Activated T-helper 1 cell treated with anti-CD3 and anti-CD28 coated beads, Interleukin-12 subunit alpha, Interleukin-12 subunit beta, Interleukin-2, Interleukin-4 antibody, amounts not matched to agents 30 ng/mL and 10 ng/mL and 1 ng/mL, durations not matched to agents 14 hours and 24 hours and 36 hours (primary cell): ENCODE results near the gene ERO1B. TPM values are rescaled to one million over a fixed set of nuclear protein-coding genes. Genes with fewer than 3 reads are reported as not detected.

Source experiments
- DNase-seq: peaks from one replicate; pipeline ENCODE4 v3.0.0; 2021; ENCODE audit warnings: low spot score
- H3K27ac Mint-ChIP-seq: one replicate; pipeline ENCODE4 v1.8.0; 2021; ENCODE audit warnings: mild to moderate bottlenecking, mixed read lengths
- H3K27me3 Mint-ChIP-seq: one replicate; pipeline ENCODE4 v1.8.0; 2022; ENCODE audit warnings: mild to moderate bottlenecking, moderate library complexity, mixed read lengths; ENCODE audit not compliant: insufficient read depth
- H3K36me3 Mint-ChIP-seq: one replicate; pipeline ENCODE4 v1.8.0; 2021; ENCODE audit warnings: low read depth, mixed read lengths
- H3K4me1 Mint-ChIP-seq: one replicate; pipeline ENCODE4 v1.8.0; 2021; ENCODE audit warnings: low read depth, mixed read lengths
- H3K4me3 Mint-ChIP-seq: one replicate; pipeline ENCODE4 v1.8.0; 2021; ENCODE audit warnings: mild to moderate bottlenecking, moderate library complexity, mixed read lengths
- H3K9me3 Mint-ChIP-seq: one replicate; pipeline ENCODE4 v1.8.0; 2021; ENCODE audit warnings: mixed read lengths
- intact Hi-C: fragments of 100-400 bp; cut with micrococcal nuclease; formaldehyde crosslinking; loops from one replicate; pipeline ENCODE4 v1.15.1; 2024
- total RNA-seq: library from RNA; stranded (reverse); gene quantifications from 2 replicates; pipeline ENCODE4 v1.2.3, GENCODE V29; 2022

Gene ERO1B
- total RNA-seq, 1 donor from 2014 or later = 2.1 TPM

GRCh38 chr1:236261033-236261432, 20.7 kb downstream of the ERO1B start:
- DNase-seq = no peak
- intact Hi-C loops = no loop called here
- Mint-ChIP-seq H3K4me1 (peaks cover 6% of the 10 kb centered on the region), H3K9me3 (peaks cover 40% of the 10 kb centered on the region), H3K4me3 (no peak overlapping the region), H3K27ac (no peak overlapping the region), H3K27me3 (no peaks in the 10 kb centered on the region), H3K36me3 (peaks cover 20% of the 10 kb centered on the region)

- no peak overlapping the region for H3K4me3 Mint-ChIP-seq
- no peak for DNase-seq
- H3K27ac Mint-ChIP-seq = no peak overlapping the region
- H3K9me3 Mint-ChIP-seq = peaks cover 40% of the 10 kb centered on the region
- H3K36me3 Mint-ChIP-seq = peaks cover 18% of the 10 kb centered on the region
- intact Hi-C loops = no loop called here
- H3K27me3 Mint-ChIP-seq = no peaks in the 10 kb centered on the region
- peaks cover 6% of the 10 kb centered on the region for H3K4me1 Mint-ChIP-seq
Measured at GRCh38 chr1:236259043-236259442, 22.7 kb downstream of the ERO1B start.

GRCh38 chr1:236258114-236258622, 23.6 kb downstream of the ERO1B start:
- Mint-ChIP-seq H3K4me1 (peaks cover 6% of the 10 kb centered on the region), H3K9me3 (peaks cover 40% of the 10 kb centered on the region), H3K4me3 (no peak overlapping the region)

GRCh38 chr1:236257216-236257615, 24.5 kb downstream of the ERO1B start:
- Mint-ChIP-seq H3K27me3 (no peaks in the 10 kb centered on the region), H3K9me3 (peaks cover 40% of the 10 kb centered on the region), H3K27ac (no peak overlapping the region), H3K4me3 (no peak overlapping the region), H3K36me3 (peaks cover 16% of the 10 kb centered on the region), H3K4me1 (peaks cover 6% of the 10 kb centered on the region)
- no peak for DNase-seq
- intact Hi-C loops = no loop called here

More at GRCh38 chr1:236258114-236258622, 23.6 kb downstream of the ERO1B start:
- Mint-ChIP-seq H3K36me3 (peaks cover 18% of the 10 kb centered on the region), H3K27me3 (no peaks in the 10 kb centered on the region), H3K27ac (no peak overlapping the region)
- no peak for DNase-seq
- intact Hi-C loops = no loop called here

- H3K4me3 Mint-ChIP-seq = no peak overlapping the region
- no peaks in the 10 kb centered on the region for H3K27me3 Mint-ChIP-seq
- H3K27ac Mint-ChIP-seq = no peak overlapping the region
- DNase-seq = no peak
- intact Hi-C loops = no loop called here
- H3K9me3 Mint-ChIP-seq = peaks cover 15% of the 10 kb centered on the region
- peaks cover 11% of the 10 kb centered on the region for H3K36me3 Mint-ChIP-seq
- no peaks in the 10 kb centered on the region for H3K4me1 Mint-ChIP-seq
Measured at GRCh38 chr1:236253918-236254637, 27.7 kb downstream of the ERO1B start.

GRCh38 chr1:236253119-236253518, 28.6 kb downstream of the ERO1B start:
- H3K4me3 Mint-ChIP-seq = no peak overlapping the region
- H3K27me3 Mint-ChIP-seq = no peaks in the 10 kb centered on the region
- H3K9me3 Mint-ChIP-seq = peaks cover 10% of the 10 kb centered on the region
- DNase-seq = no peak
- intact Hi-C loops = no loop called here
- H3K27ac Mint-ChIP-seq = no peak overlapping the region
- H3K4me1 Mint-ChIP-seq = no peaks in the 10 kb centered on the region
- H3K36me3 Mint-ChIP-seq = peaks cover 9% of the 10 kb centered on the region

- H3K36me3 Mint-ChIP-seq = peaks cover 3% of the 10 kb centered on the region
- H3K9me3 Mint-ChIP-seq = no peaks in the 10 kb centered on the region
- H3K4me3 Mint-ChIP-seq = no peak overlapping the region
- H3K27me3 Mint-ChIP-seq = no peaks in the 10 kb centered on the region
- no peak overlapping the region for H3K27ac Mint-ChIP-seq
- intact Hi-C loops = no loop called here
- DNase-seq = no peak
- H3K4me1 Mint-ChIP-seq = no peaks in the 10 kb centered on the region
Measured at GRCh38 chr1:236251587-236251986, 30.2 kb downstream of the ERO1B start.

- intact Hi-C loops = no loop called here
- no peak overlapping the region for H3K4me3 Mint-ChIP-seq
Measured at GRCh38 chr1:236247286-236247685, 34.5 kb downstream of the ERO1B start.

GRCh38 chr1:236242568-236242967, 39.2 kb downstream of the ERO1B start:
- no peak for DNase-seq
- intact Hi-C loops = no loop called here
- H3K27me3 Mint-ChIP-seq = no peaks in the 10 kb centered on the region
- no peak overlapping the region for H3K27ac Mint-ChIP-seq
- no peaks in the 10 kb centered on the region for H3K9me3 Mint-ChIP-seq
- H3K4me3 Mint-ChIP-seq = no peak overlapping the region
- peaks cover 4% of the 10 kb centered on the region for H3K36me3 Mint-ChIP-seq
- H3K4me1 Mint-ChIP-seq = no peaks in the 10 kb centered on the region

More at GRCh38 chr1:236247286-236247685, 34.5 kb downstream of the ERO1B start:
- Mint-ChIP-seq H3K27ac (no peak overlapping the region), H3K9me3 (no peaks in the 10 kb centered on the region), H3K36me3 (peaks cover 3% of the 10 kb centered on the region), H3K4me1 (no peaks in the 10 kb centered on the region), H3K27me3 (no peaks in the 10 kb centered on the region)
- DNase-seq = no peak

- intact Hi-C loops = no loop called here
- Mint-ChIP-seq H3K4me3 (no peak overlapping the region), H3K36me3 (peaks cover 1% of the 10 kb centered on the region), H3K27me3 (no peaks in the 10 kb centered on the region), H3K27ac (no peak overlapping the region), H3K9me3 (no peaks in the 10 kb centered on the region), H3K4me1 (no peaks in the 10 kb centered on the region)
- DNase-seq = no peak
Measured at GRCh38 chr1:236240675-236241074, 41.1 kb downstream of the ERO1B start.

GRCh38 chr1:236239092-236239585, 42.6 kb downstream of the ERO1B start:
- Mint-ChIP-seq H3K4me3 (no peak overlapping the region), H3K36me3 (peaks cover 1% of the 10 kb centered on the region), H3K9me3 (no peaks in the 10 kb centered on the region), H3K27ac (no peak overlapping the region), H3K4me1 (no peaks in the 10 kb centered on the region), H3K27me3 (no peaks in the 10 kb centered on the region)
- DNase-seq = no peak
- intact Hi-C loops = no loop called here

- no peaks in the 10 kb centered on the region for H3K9me3 Mint-ChIP-seq
- no peak overlapping the region for H3K4me3 Mint-ChIP-seq
- peaks cover 1% of the 10 kb centered on the region for H3K36me3 Mint-ChIP-seq
- no peaks in the 10 kb centered on the region for H3K4me1 Mint-ChIP-seq
- no peaks in the 10 kb centered on the region for H3K27me3 Mint-ChIP-seq
- DNase-seq = no peak
- intact Hi-C loops = no loop called here
- no peak overlapping the region for H3K27ac Mint-ChIP-seq
Measured at GRCh38 chr1:236235116-236235515, 46.6 kb downstream of the ERO1B start.

GRCh38 chr1:236228411-236228810, 53.3 kb downstream of the ERO1B start:
- Mint-ChIP-seq H3K9me3 (no peaks in the 10 kb centered on the region), H3K27ac (no peak overlapping the region), H3K4me3 (no peak overlapping the region), H3K36me3 (peaks cover 2% of the 10 kb centered on the region), H3K4me1 (no peaks in the 10 kb centered on the region), H3K27me3 (no peaks in the 10 kb centered on the region)
- intact Hi-C loops = no loop called here
- no peak for DNase-seq
